B cell (primary cell): ENCODE results near the gene CTSO.

Source experiments
- EZH2 ChIP-seq: IDR thresholded peaks from 2 replicates; pipeline ENCODE4 v1.6.1; 2012; ENCODE audit warnings: borderline replicate concordance, low read depth, mild to moderate bottlenecking, moderate library complexity, low read length; ENCODE audit not compliant: insufficient read depth, poor library complexity, severe bottlenecking
- TF ChIP-seq, protein P1 (sequence below): fragments of 200-600 bp; IDR thresholded peaks from one replicate; pipeline ENCODE4 v1.8.0; 2022; ENCODE audit warnings: antibody characterized with exemption, mild to moderate bottlenecking

DNA sequence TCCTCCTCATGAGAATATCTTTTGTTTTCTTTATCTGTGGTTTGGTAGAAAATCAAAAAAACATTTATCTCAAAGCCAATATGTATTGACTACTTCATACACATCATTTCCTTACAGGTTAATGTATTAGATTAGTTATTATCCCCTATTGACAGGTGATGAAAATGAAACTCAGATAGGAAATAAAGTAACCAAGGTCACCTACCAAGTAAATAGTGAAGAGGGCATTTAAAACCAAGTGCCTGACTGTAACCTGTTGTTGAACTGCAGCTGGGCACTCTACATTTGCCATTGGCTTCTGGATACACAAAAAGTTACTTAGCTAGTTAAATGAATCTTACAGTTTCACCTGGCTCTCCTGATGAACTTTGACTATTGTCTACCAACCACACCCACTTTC lies 41.4 kb upstream of the CTSO start:
- TF ChIP-seq, protein P1, sequence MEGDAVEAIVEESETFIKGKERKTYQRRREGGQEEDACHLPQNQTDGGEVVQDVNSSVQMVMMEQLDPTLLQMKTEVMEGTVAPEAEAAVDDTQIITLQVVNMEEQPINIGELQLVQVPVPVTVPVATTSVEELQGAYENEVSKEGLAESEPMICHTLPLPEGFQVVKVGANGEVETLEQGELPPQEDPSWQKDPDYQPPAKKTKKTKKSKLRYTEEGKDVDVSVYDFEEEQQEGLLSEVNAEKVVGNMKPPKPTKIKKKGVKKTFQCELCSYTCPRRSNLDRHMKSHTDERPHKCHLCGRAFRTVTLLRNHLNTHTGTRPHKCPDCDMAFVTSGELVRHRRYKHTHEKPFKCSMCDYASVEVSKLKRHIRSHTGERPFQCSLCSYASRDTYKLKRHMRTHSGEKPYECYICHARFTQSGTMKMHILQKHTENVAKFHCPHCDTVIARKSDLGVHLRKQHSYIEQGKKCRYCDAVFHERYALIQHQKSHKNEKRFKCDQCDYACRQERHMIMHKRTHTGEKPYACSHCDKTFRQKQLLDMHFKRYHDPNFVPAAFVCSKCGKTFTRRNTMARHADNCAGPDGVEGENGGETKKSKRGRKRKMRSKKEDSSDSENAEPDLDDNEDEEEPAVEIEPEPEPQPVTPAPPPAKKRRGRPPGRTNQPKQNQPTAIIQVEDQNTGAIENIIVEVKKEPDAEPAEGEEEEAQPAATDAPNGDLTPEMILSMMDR, result no peak
- no peak for TF ChIP-seq EZH2
